Stimulated activated naive CD8-positive, alpha-beta T cell treated with anti-CD3 and anti-CD28 coated beads, Interleukin-15, amount 100 ng/mL, for 72 hours (primary cell): ENCODE measurements around the gene ATMIN.
A peak's percentile ranks its signal among the peaks of the same experiment; 100 is the strongest.

Source experiments
- ATAC-seq: fragments of 150-1000 bp; cut with Tn5 transposase; 2 replicates; pipeline ENCODE4 v1.10.0; 2021; ENCODE audit warnings: mild to moderate bottlenecking, moderate library complexity
- DNase-seq, 2 donors: peaks; one replicate each; pipeline ENCODE4 v3.0.0; 2021 to 2022
- H3K27ac Mint-ChIP-seq, 2 donors: one replicate each; pipeline ENCODE4 v1.8.0; 2022; ENCODE audit warnings: mild to moderate bottlenecking in 2 of 2, mixed read lengths in 2 of 2, moderate library complexity in 2 of 2
- H3K27me3 Mint-ChIP-seq: one replicate; pipeline ENCODE4 v1.8.0; 2022; ENCODE audit warnings: mixed read lengths
- H3K4me1 Mint-ChIP-seq: one replicate; pipeline ENCODE4 v1.8.0; 2022; ENCODE audit warnings: mild to moderate bottlenecking, mixed read lengths
- H3K4me3 Mint-ChIP-seq, 2 donors: one replicate each; pipeline ENCODE4 v1.8.0; 2022; ENCODE audit warnings: mild to moderate bottlenecking in 2 of 2, mixed read lengths in 2 of 2, moderate library complexity in 1 of 2
- H3K9me3 Mint-ChIP-seq, 2 donors: one replicate each; pipeline ENCODE4 v1.8.0; 2022; ENCODE audit warnings: mixed read lengths in 2 of 2

The ATMIN gene

DNA sequence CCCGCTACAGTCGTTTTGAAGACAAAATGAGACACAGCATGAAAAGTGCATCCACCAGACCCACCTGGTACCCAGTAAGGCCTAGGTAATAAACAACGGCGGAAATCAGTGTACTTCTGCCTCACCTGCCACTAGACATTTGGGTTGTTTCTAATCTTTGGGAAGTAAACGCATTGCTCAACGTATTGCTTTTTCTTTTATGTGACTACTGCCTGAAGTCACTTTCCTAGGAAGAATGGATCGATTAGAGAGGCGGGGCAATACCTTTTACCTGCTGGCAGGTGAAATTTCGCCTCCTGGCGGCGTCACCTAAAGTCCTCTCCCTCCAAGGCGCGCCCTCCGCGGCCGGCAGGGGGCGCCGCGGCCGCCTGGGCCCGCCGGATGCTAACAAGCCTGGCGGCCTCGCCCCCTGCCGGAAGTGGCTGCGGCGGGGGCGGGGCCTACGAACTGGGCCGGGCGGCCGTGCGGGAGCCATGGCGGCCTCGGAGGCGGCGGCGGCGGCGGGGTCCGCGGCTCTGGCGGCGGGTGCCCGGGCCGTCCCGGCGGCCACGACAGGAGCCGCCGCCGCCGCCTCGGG, at the start of gene ATMIN:
TSS of gene ATMIN (plus strand) at position 445 of the 577 bp plus-strand sequence. CDS start at position 474, 29 bp downstream.
- peak; percentile 86 to 87 for DNase-seq
- H3K4me1 Mint-ChIP-seq, result peaks cover 29% of the 10 kb centered on the region
- peak within 1 kb of the TSS; percentile 75 to 79 for H3K27ac Mint-ChIP-seq
- no peaks in the 10 kb centered on the region for H3K9me3 Mint-ChIP-seq
- H3K27me3 Mint-ChIP-seq, result no peaks in the 10 kb centered on the region
- peak; percentile 94 for ATAC-seq
- H3K4me3 Mint-ChIP-seq, result peak within 1 kb of the TSS; percentile 86 to 89

- Mint-ChIP-seq H3K27ac (no peak overlapping the region), H3K4me3 (no peak overlapping the region)
- no peak for DNase-seq
Observed at GRCh38 chr16:80986557-80986956, 49.1 kb upstream of the ATMIN start.

GRCh38 chr16:80988756-80989155, 46.9 kb upstream of the ATMIN start:
- no peak for DNase-seq
- Mint-ChIP-seq H3K4me3 (no peak overlapping the region), H3K27me3 (no peaks in the 10 kb centered on the region), H3K4me1 (peaks cover 19% of the 10 kb centered on the region), H3K9me3 (no peaks in the 10 kb centered on the region), H3K27ac (peak overlapping the region in 1 of 2 donors; percentile 10)
- no peak for ATAC-seq

More at GRCh38 chr16:80986557-80986956, 49.1 kb upstream of the ATMIN start:
- Mint-ChIP-seq H3K9me3 (no peaks in the 10 kb centered on the region), H3K4me1 (peaks cover 18% of the 10 kb centered on the region), H3K27me3 (no peaks in the 10 kb centered on the region)
- ATAC-seq, result no peak

- no peaks in the 10 kb centered on the region for H3K27me3 Mint-ChIP-seq
- H3K4me1 Mint-ChIP-seq, result peaks cover 29% of the 10 kb centered on the region
- H3K9me3 Mint-ChIP-seq, result no peaks in the 10 kb centered on the region
- DNase-seq (no peak), ATAC-seq (no peak)
- H3K4me3 Mint-ChIP-seq, result no peak overlapping the region
- no peak overlapping the region for H3K27ac Mint-ChIP-seq
Observed at GRCh38 chr16:80989801-80990200, 45.8 kb upstream of the ATMIN start.

DNA sequence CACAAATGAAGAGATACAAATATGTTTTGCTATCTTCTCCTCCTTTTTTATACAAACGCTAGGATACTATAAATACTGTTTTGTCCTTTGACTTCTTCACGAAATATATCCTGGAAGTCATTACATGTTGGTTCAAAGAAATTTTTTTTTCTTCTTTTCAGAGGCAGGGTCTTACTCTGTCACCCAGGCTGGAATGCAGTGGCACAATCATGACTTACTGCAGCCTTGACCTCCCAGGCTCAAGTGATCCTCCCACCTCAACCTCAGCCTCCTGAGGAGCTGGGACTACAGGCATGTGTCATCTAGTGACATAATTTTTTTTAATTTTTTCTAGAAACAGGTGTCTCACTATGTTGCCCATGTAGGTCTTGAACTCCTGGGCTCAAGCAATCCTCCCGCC, 45.1 kb upstream of the ATMIN start:
- Mint-ChIP-seq H3K4me3 (no peak overlapping the region), H3K27ac (no peak overlapping the region), H3K27me3 (no peaks in the 10 kb centered on the region), H3K9me3 (no peaks in the 10 kb centered on the region), H3K4me1 (peaks cover 35% of the 10 kb centered on the region)
- ATAC-seq (no peak), DNase-seq (no peak)

DNA sequence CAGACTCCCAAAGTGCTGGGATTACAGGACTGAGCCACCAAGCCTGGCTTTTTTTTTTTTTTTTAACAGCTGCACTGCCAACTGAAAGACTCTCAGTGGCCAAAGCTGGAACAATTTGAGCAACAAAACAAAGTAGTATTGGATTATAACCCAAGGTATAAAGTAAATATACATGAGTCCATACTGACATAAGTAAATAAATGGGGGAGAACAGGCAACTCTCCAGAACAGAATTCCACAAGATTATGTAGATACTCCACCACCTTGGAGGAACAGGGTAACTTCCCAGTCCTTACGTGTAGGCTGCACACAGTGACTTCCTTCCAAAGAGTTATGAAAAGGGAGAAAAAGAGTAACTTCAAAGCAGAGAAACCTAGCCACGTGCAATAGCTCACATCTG, 44.7 kb upstream of the ATMIN start:
- Mint-ChIP-seq H3K4me3 (no peak overlapping the region), H3K27me3 (no peaks in the 10 kb centered on the region), H3K9me3 (no peaks in the 10 kb centered on the region), H3K27ac (peak overlapping the region in 1 of 2 donors; percentile 43), H3K4me1 (peaks cover 35% of the 10 kb centered on the region)
- no peak for ATAC-seq
- DNase-seq, result no peak

GRCh38 chr16:80991792-80992430, 43.7 kb upstream of the ATMIN start:
- Mint-ChIP-seq H3K9me3 (no peaks in the 10 kb centered on the region), H3K27ac (no peak overlapping the region), H3K4me3 (no peak overlapping the region), H3K4me1 (peaks cover 31% of the 10 kb centered on the region), H3K27me3 (no peaks in the 10 kb centered on the region)
- ATAC-seq (no peak), DNase-seq (no peak)

DNA sequence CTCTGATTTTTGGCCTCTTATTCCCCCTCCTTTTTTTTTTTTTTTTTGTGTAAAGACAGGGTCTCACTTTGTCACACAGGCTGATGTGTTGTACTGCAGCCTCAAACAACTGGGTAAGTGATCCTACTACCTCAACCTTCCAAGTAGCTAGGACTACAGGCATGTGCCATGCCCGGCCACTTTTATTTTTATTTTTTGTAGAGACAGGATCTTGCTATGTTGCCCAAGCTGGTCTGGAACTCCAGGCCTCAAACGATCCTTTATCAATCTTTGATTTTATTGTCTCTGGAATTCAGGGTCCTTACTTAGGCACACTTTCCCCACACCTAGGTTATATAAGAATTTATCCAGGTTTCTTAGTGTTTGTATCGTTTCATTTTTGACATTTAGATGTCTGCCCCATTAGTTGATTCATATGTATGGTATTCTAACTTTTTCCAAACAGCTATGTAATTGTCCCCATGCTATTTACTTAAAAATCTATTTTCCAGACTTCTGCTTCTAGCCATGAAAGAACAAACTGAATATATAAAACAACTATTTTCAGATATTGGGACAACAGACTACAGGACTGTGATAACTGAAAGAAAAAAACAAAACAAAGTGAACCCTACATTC, 42.9 kb upstream of the ATMIN start:
- no peaks in the 10 kb centered on the region for H3K9me3 Mint-ChIP-seq
- DNase-seq (no peak), ATAC-seq (no peak)
- H3K4me3 Mint-ChIP-seq, result no peak overlapping the region
- peaks cover 31% of the 10 kb centered on the region for H3K4me1 Mint-ChIP-seq
- no peak overlapping the region for H3K27ac Mint-ChIP-seq
- H3K27me3 Mint-ChIP-seq, result no peaks in the 10 kb centered on the region

DNA sequence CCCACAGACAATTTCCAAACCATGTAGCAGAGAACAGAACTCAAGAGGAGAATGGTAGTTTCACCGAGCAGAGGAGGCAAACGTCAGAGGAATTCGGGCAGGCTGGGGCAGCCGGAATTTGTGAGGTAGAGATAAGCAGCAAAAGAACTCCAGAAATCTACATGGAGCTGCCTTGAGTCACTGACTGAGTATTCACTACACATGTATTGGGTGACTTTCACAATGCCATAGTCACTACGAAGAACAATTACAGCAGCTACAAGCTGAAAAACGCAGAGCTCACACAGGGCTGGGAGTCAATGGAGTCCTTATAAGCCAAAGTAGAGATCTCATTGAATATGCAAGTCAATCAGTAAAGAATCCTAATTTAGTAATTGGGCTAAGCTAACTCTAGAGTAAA, 42.3 kb upstream of the ATMIN start:
- H3K27ac Mint-ChIP-seq, result no peak overlapping the region
- no peak overlapping the region for H3K4me3 Mint-ChIP-seq
- H3K4me1 Mint-ChIP-seq, result peaks cover 32% of the 10 kb centered on the region
- H3K27me3 Mint-ChIP-seq, result no peaks in the 10 kb centered on the region
- no peaks in the 10 kb centered on the region for H3K9me3 Mint-ChIP-seq
- ATAC-seq, result no peak
- no peak for DNase-seq

DNA sequence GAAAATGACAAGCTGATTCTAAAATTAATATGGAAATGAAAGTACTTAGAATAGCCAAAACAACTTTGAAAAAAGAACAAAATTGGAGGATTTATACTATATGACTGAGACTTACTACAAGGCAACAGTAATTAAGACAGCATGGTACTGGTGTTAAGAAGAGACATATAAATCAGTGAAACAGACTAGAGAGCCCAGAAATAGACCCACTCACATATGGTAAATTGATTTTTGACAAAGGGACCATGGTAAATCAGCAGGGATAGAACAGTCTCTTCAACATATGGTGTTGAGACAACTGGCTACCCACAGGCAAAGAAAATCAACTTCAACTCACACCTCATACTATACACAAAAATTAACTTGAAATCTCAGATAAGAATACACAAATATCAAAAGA, 41.8 kb upstream of the ATMIN start:
- H3K4me1 Mint-ChIP-seq, result peaks cover 36% of the 10 kb centered on the region
- no peak overlapping the region for H3K27ac Mint-ChIP-seq
- H3K4me3 Mint-ChIP-seq, result no peak overlapping the region
- DNase-seq (no peak), ATAC-seq (no peak)
- no peaks in the 10 kb centered on the region for H3K27me3 Mint-ChIP-seq
- H3K9me3 Mint-ChIP-seq, result peaks cover 0 to under 1% of the 10 kb centered on the region in 2 donors

DNA sequence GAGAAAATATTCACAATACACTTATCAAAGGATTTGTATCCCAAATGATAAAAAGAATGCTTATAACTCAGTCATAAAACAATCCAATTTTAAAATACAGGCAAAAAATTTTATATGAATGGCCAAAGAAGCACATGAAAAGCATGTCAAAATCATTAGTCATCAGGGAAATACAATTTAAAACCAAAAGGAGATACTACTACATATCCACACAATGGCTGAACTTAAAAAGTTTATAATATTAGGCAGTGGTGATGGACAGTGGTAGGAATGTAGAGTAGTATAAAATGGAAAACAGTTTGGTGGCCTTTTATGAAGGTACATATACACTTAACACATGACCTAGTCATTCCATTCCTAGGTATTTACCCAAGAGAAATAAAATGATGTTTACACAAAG, 41.2 kb upstream of the ATMIN start:
- no peak for DNase-seq
- peaks cover 42% of the 10 kb centered on the region for H3K4me1 Mint-ChIP-seq

DNA sequence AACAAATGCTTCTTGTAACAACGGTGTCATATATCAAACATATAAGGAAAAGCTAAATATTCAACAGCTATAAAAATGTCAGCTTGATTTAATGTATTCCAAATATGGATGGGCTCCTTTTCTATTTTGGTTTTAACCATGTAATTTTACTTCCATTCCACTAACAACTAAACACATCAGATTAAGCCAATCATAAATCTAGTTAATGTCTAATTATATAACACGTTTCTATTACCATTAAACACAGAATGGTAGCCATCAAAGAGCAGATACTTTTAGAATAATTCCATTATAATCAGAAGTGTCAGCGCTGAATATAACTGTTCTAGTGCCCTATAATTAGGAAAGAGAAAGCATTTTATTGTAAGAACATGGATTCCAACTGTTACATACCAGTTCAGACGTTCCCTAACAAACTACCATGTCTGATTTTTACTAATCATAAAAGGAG, 38.9 kb upstream of the ATMIN start:
- H3K27me3 Mint-ChIP-seq, result no peaks in the 10 kb centered on the region
- H3K9me3 Mint-ChIP-seq, result peaks cover 0 to 11% of the 10 kb centered on the region in 2 donors
- peaks cover 65% of the 10 kb centered on the region for H3K4me1 Mint-ChIP-seq
- DNase-seq (no peak), ATAC-seq (no peak)
- H3K27ac Mint-ChIP-seq, result peak overlapping the region; percentile 84 to 93
- H3K4me3 Mint-ChIP-seq, result peak overlapping the region; percentile 82 to 88

More for the DNA sequence above, 41.2 kb upstream of the ATMIN start:
- Mint-ChIP-seq H3K9me3 (peaks cover 0 to 7% of the 10 kb centered on the region in 2 donors), H3K27me3 (no peaks in the 10 kb centered on the region), H3K4me3 (no peak overlapping the region), H3K27ac (peak overlapping the region in 1 of 2 donors; percentile 35)
- ATAC-seq, result no peak

DNA sequence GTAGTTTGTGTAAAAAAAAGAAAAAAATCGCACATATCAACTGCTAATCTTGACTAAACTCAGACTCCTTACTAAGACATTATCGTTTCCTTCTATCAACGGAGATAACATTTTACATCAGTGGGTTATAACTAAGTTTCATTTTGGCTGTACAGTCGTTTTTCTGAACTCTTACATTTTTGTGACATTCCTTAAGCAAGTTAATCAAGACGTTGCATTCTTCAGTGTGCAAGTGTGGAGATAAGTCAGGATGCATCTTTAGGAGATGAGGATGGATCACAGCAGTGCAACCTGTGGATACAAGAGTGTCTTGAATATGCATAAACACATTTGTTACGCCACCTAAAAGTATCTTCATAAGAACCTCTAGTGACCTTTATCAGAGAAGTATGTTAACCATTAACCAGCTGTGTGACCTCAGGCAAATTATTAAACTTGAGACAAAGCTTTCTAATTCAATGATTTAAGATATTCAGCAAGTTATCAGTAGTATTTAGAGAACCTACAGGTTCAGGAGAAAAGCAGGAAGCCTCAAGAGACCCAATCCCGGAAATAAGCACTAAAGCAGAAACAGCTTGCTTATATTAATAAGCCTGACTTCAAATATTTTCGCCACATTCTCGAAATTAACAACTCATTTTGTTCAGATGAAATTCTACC, 38.4 kb upstream of the ATMIN start:
- ATAC-seq, result peak; percentile 52
- peaks cover 0 to 11% of the 10 kb centered on the region in 2 donors for H3K9me3 Mint-ChIP-seq

DNA sequence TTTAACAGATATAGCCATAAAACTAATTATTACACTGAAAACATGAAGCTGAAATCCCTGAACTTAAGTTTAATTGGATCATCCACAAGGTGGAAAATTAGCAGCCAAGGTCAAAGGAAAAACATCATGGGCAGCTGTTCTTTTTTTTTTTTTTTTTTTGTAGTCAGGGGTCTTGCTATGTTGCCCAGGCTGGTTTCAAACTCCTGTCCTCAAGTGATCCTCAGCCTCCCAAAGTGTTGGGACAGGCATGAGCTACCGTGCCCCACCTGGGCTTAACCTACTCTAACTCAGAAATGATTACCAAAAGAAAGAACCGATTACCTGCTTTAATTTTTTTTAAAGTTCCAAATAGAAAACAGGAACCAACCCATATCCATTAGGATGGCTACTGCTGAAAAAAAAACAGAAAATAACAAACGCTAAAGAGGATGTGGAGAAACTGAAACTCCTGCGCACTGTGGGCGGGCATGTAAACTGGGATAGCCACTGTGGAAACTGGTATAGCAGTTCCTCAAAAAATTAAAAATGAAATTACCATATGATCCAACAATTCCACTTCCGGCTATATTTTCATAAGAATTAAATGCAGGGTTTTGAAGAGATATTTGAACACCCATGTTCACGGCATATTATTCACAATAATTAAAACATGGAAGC, 37.5 kb upstream of the ATMIN start:
- Mint-ChIP-seq H3K4me1 (peaks cover 77% of the 10 kb centered on the region), H3K27ac (peak overlapping the region in 1 of 2 donors; percentile 22), H3K9me3 (peaks cover 0 to 11% of the 10 kb centered on the region in 2 donors), H3K27me3 (no peaks in the 10 kb centered on the region), H3K4me3 (peak overlapping the region in 1 of 2 donors; percentile 26)
- DNase-seq (no peak), ATAC-seq (no peak)

More for the DNA sequence above, 38.4 kb upstream of the ATMIN start:
- H3K4me3 Mint-ChIP-seq, result peak overlapping the region; percentile 82 to 88
- peaks cover 70% of the 10 kb centered on the region for H3K4me1 Mint-ChIP-seq
- peak overlapping the region; percentile 84 to 93 for H3K27ac Mint-ChIP-seq
- no peak for DNase-seq
- H3K27me3 Mint-ChIP-seq, result no peaks in the 10 kb centered on the region

DNA sequence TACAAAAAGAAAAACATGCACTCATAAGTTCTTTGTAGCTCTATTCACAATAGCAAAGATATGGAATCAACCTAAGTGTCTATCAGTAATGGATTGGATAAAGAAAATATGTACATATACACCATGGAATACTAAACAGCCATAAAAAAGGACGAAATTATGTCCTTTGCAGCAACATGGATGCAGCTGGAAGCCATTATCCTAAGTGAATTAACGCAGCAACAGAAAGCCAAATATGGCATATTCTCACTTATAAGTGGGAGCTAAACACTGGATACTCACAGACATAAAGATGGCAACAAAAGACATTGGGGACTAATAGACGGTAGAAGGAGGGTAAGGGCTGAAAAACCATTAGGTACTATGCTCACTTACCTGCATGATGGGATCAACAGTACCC, 34.8 kb upstream of the ATMIN start:
- Mint-ChIP-seq H3K27ac (no peak overlapping the region), H3K4me1 (peaks cover 86% of the 10 kb centered on the region), H3K9me3 (peaks cover 0 to 11% of the 10 kb centered on the region in 2 donors), H3K4me3 (no peak overlapping the region), H3K27me3 (no peaks in the 10 kb centered on the region)
- no peak for DNase-seq
- no peak for ATAC-seq
